AG04450 (cell line): ENCODE data around the gene LGI2. TPM values are rescaled to one million over a fixed set of nuclear protein-coding genes. Genes with fewer than 3 reads are reported as not detected.

ENCODE experiments used
- CTCF ChIA-PET: fragments of 300-600, 350-600 bp; formaldehyde crosslinking; extraction: SDS; loops from one replicate; lab custom pipeline; 2022; ENCODE audit warnings: antibody characterized with exemption, inconsistent platforms; lab: Charles Lee
- POLR2A ChIA-PET: fragments of 350-600 bp; formaldehyde crosslinking; extraction: SDS; loops from one replicate; lab custom pipeline; 2021; ENCODE audit warnings: antibody characterized with exemption, inconsistent platforms; lab: Yijun Ruan, JAX
- DNase-seq: peaks from one replicate; pipeline ENCODE4 v3.0.0-alpha.2; 2011; ENCODE audit warnings: low read depth, low spot score
- H3K27ac ChIP-seq: one replicate; pipeline ENCODE4 v1.5.1; 2012; ENCODE audit warnings: low read depth, low read length, control low read depth
- H3K27me3 ChIP-seq: one replicate; pipeline ENCODE4 v1.6.0; 2012; ENCODE audit warnings: low read length; ENCODE audit not compliant: control insufficient read depth, insufficient read depth
- H3K4me3 ChIP-seq: 2 replicates; pipeline ENCODE4 v1.5.1; 2011; ENCODE audit warnings: mild to moderate bottlenecking, low read depth, low read length, control low read depth
- H3K9me3 ChIP-seq: 2 replicates; pipeline ENCODE4 v1.5.1; 2012; ENCODE audit warnings: low read length; ENCODE audit not compliant: control insufficient read depth, insufficient read depth
- polyA plus RNA-seq: library from polyadenylated mRNA; depleted of rRNA; stranded (reverse); fragments of >200 nt; gene quantifications from 2 replicates; pipeline ENCODE4 v1.2.3, GENCODE V29; 2011
- TF ChIP-seq, protein P1 (sequence below): IDR thresholded peaks from 2 replicates; pipeline ENCODE4 v1.5.1; 2011; ENCODE audit warnings: low read depth, low read length, control low read depth, inconsistent platforms

LGI2 gene
- polyA plus RNA-seq, 1 experiment, result not detected

DNA sequence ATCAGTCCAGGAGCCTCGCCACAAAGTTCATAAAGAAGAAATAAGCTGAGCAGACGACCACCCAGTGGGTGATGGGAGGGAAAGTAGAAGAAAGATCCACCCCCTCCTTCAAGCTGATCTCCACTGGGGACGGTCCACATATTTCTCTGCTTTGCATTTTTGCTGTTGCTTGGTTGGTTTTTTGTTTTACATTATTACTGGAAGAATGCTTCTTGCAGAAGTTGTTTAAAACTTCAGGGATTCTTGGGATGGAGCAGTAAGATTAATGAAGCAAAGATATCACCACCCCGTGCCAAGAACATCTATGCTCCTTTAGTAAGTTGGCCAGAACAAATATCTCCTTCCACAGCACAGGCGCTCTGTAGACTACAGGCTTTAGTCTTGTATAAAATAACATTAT lies 30.1 kb downstream of the LGI2 start:
- H3K27ac ChIP-seq, result no peak overlapping the region
- DNase-seq, result no peak
- H3K4me3 ChIP-seq, result no peak overlapping the region
- H3K27me3 ChIP-seq, result peaks cover 7% of the 10 kb centered on the region
- ChIA-PET POLR2A (no interaction called here), CTCF (interaction anchor here (1.7 kb wide), 1 partner anchor 20 kb away, joined by 6 read pairs; no protein-coding TSS in a partner anchor)
- H3K9me3 ChIP-seq, result no peaks in the 10 kb centered on the region
- TF ChIP-seq, protein P1, sequence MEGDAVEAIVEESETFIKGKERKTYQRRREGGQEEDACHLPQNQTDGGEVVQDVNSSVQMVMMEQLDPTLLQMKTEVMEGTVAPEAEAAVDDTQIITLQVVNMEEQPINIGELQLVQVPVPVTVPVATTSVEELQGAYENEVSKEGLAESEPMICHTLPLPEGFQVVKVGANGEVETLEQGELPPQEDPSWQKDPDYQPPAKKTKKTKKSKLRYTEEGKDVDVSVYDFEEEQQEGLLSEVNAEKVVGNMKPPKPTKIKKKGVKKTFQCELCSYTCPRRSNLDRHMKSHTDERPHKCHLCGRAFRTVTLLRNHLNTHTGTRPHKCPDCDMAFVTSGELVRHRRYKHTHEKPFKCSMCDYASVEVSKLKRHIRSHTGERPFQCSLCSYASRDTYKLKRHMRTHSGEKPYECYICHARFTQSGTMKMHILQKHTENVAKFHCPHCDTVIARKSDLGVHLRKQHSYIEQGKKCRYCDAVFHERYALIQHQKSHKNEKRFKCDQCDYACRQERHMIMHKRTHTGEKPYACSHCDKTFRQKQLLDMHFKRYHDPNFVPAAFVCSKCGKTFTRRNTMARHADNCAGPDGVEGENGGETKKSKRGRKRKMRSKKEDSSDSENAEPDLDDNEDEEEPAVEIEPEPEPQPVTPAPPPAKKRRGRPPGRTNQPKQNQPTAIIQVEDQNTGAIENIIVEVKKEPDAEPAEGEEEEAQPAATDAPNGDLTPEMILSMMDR, result no peak

DNA sequence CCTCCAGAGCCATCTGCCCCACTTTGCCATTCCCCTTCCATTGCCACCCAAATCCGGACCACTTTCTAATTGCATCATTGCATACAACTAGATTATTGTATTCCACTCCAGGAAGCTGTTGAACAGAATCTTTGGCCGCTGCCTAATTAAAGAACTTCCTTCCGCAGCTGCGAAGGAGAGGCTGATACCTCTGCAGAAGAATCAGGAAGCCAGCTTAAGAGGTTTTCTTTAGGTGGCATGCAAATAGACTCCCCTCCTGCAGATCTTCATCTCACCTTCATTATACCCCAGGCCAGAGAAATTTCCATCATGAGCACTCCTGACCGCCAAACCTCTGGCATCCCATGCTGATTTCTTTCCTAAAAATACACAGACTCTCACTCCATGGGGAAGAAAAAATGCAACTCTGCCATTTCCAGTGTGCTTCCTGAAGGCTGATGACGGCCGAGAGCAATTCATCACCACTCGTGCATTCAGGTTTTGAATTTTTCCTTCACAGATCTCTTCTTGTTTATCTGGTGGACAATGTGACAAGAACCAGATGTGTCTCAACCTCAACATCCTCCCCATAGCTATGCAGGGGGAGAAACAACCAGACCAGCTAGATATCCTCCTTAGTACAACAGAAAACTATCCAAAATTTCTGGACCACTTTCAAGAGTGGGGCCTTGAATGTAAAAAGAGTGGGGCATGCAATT lies 31.2 kb downstream of the LGI2 start:
- H3K27me3 ChIP-seq, result peaks cover 9% of the 10 kb centered on the region
- no peak for DNase-seq
- ChIA-PET POLR2A (no interaction called here), CTCF (interaction anchor here (1.7 kb wide), 1 partner anchor 19 kb away, joined by 6 read pairs; no protein-coding TSS in a partner anchor)
- no peaks in the 10 kb centered on the region for H3K9me3 ChIP-seq
- H3K27ac ChIP-seq, result no peak overlapping the region
- TF ChIP-seq, protein P1, result no peak
- H3K4me3 ChIP-seq, result no peak overlapping the region

DNA sequence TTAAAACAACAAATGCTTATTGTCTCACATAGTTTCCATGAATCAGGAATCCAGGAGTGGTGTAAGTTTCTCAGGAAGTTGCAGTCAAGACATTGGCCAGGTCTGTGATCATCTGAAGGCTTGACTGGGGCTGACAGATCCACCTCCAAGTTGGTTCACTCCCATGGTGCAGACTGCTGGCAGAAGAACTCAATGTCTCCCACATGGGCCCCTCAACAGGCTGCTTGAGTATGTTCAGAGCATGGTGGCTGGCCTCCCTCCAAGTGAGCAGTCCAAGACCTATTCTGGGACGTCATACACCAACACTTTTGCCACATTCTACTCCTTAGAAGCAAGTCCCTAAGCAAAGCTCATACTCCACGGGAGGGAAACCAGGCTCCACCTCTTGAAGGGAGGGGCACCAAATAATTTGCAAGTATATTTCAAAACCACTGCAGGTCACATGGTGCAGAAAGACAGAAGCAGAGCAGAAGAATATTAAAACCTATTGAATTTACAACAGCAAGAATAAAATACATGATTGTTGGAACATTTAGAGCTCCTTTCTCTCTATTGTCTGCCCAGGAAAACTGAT lies 35.3 kb downstream of the LGI2 start:
- Histone ChIP-seq H3K27ac (no peak overlapping the region), H3K9me3 (peaks cover 5% of the 10 kb centered on the region; the same call in 1 of the 2 replicates), H3K27me3 (peaks cover 12% of the 10 kb centered on the region), H3K4me3 (no peak overlapping the region)
- POLR2A ChIA-PET, result no interaction called here
- TF ChIP-seq, protein P1, result no peak
- CTCF ChIA-PET, result interaction anchor here (1.3 kb wide), 1 partner anchor 15 kb away, joined by 4 read pairs; no protein-coding TSS in a partner anchor
- no peak for DNase-seq

DNA sequence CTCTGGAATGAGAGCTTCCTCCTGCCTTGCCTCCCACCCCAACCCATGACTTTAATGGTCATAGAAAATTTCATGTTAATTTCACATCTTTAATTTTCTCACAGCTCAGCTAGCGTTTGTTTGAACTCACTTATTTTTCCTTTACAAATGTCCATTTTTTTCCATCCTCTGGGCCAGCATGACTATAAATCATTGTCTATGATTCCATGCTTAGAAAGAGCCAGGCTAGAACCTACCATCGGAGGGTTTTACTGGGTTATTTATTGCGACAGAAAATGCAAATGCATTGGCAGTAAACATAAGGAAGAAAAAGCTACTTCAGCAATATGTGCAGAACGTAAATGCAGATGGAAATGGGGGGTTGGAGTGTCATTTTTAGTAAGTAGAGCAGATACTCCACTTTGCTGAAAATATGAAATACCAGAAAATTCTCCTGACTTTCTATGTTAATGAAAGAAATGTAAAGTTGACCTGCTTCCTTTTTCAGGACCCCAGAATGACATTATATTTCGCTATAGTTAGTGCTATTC lies 37.1 kb downstream of the LGI2 start:
- POLR2A ChIA-PET, result no interaction called here
- Histone ChIP-seq H3K27me3 (peaks cover 12% of the 10 kb centered on the region), H3K4me3 (no peak overlapping the region), H3K9me3 (peaks cover 5% of the 10 kb centered on the region; the same call in 1 of the 2 replicates), H3K27ac (no peak overlapping the region)
- CTCF ChIA-PET, result interaction anchor here (0.8 to 3.2 kb wide), 2 partner anchors 13 to 373 kb away, joined by 3 to 18 read pairs; no protein-coding TSS in a partner anchor
- no peak for DNase-seq
- TF ChIP-seq, protein P1, result no peak

DNA sequence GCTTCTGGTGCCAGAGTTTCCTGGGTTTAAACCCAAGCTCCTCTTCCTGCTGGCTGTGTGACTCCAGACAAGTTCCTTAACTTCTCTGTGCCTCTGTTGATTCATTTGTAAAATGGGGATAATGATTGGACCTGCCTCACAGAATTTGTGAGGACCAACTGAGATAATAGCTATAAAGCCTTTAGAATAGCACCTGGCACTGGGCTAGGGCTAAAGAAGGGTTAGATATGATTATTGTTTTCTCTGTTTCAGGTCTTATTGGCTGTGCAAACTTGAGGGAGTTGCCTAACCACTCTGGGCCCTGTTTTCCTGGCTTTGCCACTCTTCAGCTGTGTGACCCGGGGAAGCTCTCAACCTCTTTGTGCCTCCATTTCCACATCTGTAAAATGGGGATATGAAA lies 37.8 kb downstream of the LGI2 start:
- TF ChIP-seq, protein P1, result no peak
- CTCF ChIA-PET, result interaction anchor here (3.2 kb wide), 1 partner anchor 12 kb away, joined by 18 read pairs; no protein-coding TSS in a partner anchor
- H3K27me3 ChIP-seq, result peaks cover 12% of the 10 kb centered on the region
- H3K27ac ChIP-seq, result no peak overlapping the region
- DNase-seq, result no peak
- H3K9me3 ChIP-seq, result peaks cover 5% of the 10 kb centered on the region; the same call in 1 of the 2 replicates
- POLR2A ChIA-PET, result no interaction called here
- no peak overlapping the region for H3K4me3 ChIP-seq
